Fibroblast of peridontal ligament (primary cell): ENCODE results near the gene PAF1.

Experiments
- DNase-seq: peaks from one replicate; pipeline ENCODE4 v3.0.0-alpha.2; 2010; ENCODE audit errors: extremely low read depth

PAF1 gene

DNA sequence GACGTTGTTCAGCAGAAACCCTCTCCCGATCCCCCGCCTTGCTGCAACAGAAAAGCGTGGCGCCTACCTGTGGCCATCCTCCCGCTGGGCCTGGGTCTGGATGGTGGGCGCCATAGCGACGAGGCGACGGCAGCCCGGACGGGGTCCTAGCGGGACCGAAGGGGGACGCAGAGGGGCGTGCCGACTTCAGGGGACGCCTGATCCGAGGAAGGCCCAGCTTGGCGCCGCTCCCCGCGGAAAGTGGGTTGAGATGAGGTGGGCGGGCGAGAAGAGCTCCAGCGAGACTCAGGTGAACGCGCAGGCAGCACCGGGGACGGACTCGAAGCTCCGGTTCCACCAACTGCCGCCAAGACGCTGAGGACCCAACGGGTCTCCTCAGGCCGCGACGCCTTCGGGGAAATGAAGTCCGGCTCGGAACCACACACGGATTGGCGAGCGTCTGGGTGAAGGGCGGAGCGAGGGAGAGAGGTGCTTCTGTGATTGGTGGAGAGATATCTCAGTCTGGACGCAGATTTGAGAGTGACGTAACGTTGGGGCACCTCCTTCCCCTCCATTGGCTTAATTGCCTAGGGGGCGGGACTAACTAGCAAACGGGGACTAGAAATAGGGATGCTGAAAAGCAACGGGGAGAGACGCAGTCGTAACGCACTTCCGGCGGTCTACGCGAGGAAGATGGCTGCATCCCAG, at the start of gene PAF1, which contains the start of gene MED29:
Gene PAF1, minus strand, starts transcription at position 356 of the 687 bp plus-strand sequence. Its CDS starts 242 bp downstream, at position 114.
Gene MED29, plus strand, starts transcription at position 628 of the 687 bp plus-strand sequence. Its CDS starts 45 bp downstream, at position 673.
- DNase-seq, result peak; percentile 100

DNA sequence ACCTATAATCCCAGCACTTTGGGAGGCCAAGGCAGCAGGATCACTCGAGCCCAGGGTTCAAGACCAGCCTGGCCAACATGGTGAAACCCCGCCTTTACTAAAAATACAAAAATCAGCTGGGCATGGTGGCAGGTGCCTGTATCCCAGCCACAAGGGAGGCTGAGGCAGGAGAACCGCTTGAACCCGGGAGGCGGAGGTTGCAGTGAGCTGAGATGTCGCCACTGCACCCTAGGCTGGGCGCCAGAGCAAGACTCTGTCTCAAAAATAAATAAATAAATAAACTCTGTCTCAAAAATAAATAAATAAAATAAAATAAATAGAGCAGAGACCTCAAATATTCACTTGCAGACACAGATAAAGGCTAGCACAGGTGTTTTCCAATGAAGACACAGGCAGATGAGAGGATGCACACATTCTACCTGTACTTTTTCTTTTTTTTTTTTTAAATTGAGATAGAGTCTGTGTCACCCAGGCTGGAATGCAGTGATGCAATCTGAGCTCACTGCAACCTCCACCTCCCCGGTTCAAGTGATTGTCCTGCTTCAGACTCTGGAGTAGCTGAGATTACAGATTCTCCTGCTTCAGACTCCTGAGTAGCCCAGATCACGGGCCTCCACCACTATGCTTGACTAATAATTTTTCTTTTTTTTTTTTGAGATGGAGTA, 47.5 kb upstream of the PAF1 start:
- no peak for DNase-seq

DNA sequence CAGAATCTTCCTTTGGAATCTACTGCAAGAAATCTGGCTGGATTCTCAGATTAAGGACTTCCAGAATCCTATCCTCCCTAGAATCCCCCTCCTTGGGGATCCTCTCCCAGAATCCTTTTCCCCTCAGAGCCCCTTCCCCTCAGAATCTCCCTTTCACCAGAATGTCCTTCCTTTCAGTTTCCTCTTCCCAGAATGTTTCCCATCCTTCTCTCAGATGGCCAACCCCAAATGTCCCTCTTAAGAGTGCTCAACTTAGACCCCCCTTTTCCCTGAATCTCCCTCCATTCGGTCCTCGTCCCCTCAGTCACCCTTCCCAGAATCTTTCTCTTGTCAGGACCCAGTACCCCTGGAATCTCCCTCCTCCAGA, 45.4 kb upstream of the PAF1 start:
- DNase-seq, result no peak

DNA sequence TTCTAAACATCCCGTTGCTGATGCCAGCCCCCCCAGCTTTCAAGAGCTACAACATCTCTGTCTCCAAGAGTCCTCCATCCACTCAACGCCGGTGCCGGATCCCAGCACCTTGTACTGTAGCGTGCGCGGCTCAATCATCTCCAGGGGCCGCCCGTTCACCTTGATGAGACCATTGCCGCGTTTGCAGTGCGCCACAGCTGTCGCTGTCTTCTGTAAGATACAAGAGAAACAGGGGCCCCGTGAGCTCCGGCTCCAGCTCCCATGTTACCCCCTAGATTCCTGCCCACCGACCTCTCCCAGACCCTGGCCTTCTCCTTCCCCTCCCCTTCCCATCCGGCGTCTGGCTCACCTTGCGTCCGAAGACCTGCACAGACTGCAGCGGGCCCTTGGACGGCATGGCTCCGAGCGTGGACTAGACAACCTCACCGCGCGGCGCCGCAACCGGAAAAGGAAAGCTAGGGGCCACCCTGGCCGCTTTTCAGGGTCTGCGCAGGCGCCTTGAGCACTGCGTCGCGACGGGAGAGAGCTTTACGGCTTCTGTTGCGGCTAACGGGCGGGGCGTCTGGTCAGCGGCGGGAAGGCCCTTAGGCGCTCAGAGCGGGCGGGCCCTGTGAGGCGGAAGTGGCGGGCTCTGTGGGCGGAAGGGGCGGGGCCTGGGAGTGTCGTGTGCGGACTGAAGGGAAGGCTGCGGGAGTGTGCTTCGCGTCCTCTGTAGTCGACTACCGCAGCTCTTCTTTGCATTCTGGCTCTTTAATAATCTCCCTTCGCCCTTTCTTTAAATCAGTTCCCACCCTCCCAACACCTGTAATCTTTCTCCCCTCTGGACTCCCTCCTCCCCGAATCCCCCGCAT, 44.8 kb upstream of the PAF1 start, which contains the start of gene RPS16:
Gene RPS16, minus strand, starts transcription at position 451 of the 851 bp plus-strand sequence. Its CDS starts 54 bp downstream, at position 397.
- DNase-seq, result peak; percentile 95

DNA sequence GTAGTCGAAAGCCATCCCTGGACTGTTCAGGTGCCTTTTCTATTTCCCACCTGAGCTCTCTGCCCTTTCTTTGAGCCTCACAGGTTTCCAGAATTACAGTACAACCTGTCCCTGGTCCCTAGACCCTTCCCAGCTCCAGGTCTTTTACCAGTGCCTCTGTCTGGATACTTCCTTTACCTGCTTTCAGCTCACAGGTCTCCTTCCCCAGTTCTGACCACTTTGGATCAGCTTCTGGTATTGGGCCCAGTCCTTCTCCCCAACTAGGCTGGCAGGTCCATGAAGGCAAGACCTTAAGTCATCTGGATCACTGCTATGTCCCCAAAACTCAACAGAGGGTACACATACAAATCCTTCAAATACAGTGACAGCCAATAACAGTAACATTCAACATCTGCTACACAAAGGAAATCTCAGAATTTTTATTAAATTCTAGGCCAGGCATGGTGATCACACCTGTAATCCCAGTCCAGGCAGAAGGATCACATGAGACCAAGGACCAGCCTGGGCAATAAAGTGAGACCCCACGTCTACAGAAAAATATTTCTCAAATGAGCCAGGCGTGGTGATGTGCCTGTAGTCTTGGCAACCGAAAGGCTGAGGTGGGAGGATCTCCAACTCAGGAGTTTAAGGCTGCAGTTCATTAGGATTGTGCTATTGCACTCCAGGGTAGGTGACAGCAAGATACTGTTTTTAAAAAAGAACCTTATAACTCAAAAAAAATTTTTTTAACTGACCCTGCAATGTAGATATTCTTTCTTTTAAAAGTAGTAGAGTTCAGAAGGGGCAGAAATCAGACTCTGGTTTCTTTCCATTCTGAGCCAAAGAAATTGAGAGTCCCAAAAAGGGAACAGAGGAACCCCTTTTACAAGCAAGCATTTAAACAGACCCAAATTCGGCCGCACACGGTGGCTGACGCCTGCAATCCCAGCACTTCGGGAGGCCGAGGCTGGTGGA, 43.5 kb upstream of the PAF1 start:
- no peak for DNase-seq

DNA sequence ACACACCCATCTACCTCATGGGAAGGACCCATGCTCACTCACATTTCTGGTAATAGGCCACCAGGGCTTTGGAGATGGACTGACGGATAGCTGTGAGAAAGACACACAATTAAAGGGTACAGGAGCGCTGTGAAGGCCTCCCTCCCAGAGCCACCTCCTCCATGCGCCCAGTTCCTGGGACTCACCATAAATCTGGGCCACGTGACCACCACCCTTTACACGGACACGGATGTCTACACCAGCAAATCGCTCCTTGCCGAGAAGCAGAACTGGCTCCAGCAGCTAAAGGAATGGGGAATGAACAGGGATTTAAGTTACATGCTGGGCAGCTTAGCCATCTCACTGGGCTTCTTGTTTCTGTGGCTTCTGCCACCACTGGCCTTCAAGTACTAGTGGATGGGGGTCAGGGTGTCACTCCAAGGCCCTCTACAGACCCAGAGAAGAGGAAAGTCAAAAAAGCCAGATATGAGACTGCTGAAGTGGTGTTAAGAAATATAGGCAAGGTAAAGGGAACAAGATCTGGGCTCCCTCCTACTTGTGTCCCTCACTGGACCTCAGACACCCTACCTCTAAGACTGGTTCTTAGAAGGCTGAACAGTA, 42.7 kb upstream of the PAF1 start:
- DNase-seq, result no peak

DNA sequence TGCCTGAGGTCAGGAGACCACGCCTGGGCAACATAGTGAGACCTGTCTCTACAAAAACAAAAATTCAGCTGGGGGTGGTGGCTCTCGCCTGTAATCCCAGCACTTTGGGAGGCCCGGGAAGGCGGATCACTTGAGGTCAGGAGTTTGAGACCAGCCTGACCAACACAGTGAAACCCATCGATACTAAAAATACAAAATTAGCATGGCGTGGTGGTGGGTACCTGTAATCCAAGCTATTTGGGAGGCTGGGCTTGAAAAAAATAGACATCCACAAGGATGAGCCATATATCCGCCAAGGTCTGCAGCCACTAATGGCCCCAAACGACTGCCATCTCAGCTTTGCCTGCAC, 41.7 kb upstream of the PAF1 start:
- no peak for DNase-seq

DNA sequence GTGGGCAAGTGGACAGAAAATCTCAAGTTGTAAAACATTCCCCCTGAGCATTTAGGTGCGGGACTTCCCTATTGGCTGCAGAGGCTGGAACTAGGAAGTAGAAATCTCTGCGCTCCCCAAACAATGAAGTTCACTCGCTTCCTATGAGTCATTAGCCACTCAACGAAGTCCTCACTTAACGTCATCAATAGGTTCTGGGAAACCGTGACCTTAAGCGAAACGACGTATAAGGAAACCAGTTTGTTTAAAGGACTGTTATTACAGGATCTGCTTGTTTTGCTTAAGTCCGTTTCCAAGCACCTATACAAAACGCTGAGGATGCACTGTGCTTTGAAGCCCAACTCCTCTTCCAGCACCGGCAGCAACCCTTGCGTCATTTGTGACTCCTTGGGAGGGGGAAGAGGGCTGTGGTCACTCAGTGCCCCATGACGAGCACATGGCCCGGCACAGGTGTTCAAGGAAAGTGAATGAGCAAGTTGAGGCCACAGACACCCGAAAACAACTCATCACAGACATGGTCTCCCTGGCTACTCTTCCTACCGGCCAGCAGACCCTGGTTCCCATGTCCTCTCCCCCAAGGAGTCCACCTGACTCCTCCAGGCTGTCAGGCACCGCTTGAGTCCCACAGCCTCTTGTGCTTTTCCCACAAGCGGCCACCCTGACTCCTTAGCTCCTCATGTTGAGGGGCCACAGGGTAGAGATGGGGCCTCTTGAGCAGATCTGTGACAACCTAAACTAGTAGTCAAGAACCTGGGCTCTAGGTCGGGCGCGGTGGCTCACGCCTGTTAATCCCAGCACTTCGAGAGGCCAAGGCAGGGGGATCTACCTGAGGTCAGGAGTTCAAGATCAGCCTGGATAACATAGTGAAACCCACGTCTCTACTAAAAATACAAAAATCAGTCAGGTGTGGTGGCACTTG, 40.0 kb upstream of the PAF1 start:
- peak; percentile 43 for DNase-seq

DNA sequence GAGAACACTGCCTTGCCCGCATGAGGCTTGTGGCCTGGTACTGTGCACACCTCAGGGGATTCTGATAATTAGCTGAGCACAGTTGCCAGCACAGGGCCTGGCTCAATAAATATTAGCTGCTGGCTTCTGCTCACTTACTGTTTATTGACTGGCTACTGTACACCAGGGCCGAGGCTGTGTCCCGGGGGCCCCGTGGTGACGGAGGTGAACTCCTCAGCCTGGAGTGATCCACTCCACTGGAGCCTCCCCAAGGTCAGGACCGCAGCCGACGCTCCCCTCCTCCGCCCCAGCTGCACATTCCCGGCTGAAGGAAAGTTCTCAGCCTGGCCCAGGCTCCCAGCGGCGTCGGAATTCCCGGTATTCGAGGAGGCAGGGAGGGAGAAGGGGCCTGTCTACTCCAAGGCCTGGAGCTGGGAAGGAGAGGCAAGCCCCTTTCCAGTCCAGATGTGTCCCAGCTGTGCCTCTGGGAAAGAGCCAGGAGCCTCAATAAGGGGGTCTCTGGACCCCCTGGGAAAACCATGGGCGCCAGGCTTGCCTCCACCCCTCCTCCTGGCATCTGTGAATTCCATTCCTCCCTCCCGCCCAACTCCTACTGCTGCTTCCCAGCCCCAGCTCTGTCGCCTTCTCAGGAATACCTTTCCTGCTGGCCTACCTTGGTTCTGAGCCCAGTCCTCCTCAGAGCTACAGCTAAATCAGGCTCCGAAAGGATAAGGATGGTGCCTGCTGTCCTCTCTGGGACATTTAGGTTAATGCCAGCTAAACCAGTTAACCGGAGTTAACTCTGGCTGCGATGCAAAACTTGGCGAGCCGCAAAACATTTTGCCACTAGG, 37.6 kb upstream of the PAF1 start:
- peak; percentile 88 for DNase-seq

DNA sequence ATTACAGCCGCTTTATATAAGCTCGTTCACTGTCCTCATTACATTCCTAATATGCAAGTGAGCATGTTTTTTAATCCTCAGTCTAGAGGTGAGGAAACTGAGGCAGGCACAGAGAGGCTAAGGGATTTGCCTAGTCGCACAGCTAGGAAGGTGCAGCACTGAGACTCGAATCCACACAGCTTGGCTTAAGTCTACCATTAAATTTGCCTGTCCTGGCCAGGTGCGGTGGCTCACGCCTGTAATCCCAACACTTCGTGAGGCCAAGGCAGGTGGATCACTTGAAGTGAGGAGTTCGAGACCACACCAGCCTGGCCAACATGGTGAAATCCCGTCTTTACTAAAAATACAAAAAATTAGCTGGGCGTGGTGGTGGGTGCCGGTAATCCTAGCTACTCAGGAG, 36.8 kb upstream of the PAF1 start:
- no peak for DNase-seq

DNA sequence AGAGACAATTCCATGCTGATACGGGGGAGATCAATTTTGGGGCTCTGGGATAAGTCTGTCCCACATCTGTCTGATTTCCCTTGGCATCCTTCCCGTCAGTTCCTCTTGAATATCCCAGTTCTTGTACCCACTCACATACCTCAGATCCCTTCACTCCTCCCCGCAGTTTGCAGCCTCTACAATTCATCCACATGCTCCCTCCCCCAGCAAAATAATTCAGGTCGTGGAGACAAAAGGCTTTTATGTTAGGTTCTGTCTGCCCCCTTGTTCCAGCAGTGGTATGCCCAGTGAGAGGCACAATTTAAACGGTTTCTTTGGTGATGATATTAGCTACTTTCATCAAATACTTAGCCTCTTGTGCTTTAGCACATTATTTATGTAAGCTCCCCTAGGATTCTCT, 35.3 kb upstream of the PAF1 start:
- DNase-seq, result no peak

DNA sequence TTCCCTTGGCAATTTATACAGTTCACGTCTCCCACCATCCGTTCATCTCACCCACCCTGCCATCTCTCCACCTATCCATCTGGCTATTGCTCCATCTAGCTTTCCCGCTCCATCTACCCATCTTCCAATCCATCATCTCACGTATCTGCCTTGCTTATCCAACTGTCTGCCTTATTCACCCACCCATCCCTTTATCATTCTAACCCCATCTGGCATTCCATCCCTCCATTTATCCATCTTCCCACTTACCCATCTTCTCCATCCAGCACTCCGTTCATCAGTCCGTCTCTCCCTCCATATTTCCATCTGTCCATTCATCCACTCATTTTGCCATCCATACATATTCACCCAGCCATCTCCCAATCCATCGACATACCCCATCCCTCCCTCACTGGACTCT, 34.8 kb upstream of the PAF1 start:
- no peak for DNase-seq

DNA sequence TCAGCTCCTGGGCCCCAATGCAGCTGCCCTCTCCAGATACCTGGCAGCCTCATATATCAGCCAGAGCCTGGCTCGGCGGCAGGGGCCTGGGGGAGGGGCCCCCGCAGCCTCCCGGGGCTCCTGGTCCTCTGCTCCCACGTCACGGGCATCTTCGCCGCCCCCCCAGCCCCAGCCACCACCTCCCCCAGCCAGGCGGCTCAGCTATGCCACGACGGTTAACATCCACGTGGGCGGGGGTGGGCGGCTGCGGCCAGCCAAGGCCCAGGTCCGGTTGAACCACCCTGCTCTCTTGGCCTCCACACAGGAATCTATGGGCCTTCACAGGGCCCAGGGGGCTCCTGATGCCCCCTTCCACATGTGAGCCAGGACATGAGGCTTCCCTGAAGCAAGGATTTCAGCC, 34.0 kb upstream of the PAF1 start:
- no peak for DNase-seq

DNA sequence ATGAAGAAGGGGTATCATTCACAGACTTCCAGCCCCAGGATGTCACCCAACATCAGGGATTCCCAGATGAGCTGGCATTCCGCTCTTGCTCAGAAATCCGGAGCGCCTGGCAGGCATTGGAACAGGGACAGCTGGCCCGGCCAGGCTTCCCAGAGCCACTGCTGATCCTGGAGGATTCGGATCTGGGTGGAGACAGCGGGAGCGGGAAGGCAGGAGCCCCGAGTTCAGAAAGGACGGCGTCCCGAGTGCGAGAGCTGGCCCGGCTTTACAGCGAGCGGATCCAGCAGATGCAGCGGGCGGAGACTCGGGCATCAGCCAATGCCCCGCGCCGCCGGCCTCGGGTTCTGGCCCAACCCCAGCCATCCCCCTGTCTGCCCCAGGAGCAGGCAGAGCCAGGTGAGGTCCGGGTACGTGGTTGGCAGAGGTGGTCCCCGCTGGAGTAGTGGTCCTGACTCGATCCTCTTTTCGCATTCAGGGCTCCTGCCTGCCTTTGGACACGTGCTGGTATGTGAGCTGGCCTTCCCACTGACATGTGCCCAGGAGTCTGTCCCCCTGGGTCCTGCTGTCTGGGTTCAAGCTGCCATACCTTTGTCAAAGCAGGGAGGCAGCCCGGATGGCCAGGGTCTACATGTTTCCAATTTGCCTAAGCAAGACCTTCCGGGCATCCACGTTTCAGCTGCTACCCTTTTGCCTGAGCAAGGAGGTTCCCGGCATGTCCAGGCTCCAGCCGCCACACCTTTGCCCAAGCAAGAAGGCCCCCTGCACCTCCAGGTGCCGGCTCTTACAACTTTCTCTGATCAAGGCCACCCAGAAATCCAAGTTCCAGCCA, 32.6 kb upstream of the PAF1 start:
- no peak for DNase-seq

DNA sequence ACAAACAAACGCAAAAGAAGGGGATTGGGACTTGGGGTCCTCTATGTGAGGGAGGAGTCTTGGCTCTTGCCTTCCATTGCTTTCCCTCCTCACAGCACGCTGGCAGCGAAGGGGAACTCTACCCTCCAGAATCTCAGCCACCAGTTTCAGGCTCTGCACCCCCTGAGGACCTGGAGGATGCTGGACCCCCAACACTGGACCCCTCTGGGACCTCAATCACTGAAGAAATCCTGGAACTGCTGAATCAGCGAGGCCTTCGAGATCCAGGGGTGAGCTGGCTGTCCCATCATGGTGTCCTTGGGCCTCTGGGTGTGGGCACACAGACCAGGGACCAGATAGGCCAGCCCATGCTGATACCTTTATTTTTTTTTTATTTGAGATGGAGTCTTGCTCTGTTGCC, 31.1 kb upstream of the PAF1 start:
- no peak for DNase-seq

DNA sequence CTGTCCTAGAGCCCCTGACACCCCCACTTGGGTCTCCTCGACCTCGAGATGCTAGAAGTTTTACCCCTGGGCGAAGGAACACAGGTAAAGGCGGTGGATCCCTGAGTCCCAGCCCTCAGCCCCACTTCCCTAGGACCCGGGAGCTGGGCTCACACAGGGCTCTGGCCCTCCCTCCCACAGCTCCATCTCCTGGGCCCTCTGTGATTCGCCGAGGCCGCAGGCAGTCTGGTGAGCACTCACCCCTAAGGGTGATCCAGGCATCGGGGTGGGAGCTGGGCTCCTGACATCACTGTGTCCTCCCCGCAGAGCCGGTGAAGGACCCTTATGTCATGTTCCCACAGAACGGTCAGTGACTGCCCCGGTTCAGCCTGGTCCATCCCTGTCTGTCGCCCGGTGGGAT, 29.9 kb upstream of the PAF1 start:
- DNase-seq, result no peak

DNA sequence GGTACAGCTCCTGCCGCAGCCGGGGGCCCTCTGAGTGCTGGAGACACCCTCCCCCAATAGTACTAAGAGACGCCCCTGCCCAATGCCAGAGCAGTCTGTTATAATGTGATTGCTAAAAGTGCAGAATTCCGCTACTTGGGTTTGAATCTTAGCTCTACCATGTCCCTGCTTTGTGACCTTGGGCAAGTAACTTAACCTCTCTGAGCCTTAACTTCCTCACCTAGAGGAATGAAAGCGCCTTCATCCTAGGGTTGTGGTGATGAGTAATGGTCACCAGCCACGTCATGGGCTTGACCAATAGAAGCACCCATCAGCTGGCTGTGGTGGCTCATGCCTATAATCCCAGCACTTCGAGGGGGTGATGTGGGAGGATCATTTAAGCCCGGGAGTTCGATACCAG, 28.1 kb upstream of the PAF1 start:
- DNase-seq, result no peak
